Measurements from ENCODE around the gene RPTN.

The RPTN gene, protein sequence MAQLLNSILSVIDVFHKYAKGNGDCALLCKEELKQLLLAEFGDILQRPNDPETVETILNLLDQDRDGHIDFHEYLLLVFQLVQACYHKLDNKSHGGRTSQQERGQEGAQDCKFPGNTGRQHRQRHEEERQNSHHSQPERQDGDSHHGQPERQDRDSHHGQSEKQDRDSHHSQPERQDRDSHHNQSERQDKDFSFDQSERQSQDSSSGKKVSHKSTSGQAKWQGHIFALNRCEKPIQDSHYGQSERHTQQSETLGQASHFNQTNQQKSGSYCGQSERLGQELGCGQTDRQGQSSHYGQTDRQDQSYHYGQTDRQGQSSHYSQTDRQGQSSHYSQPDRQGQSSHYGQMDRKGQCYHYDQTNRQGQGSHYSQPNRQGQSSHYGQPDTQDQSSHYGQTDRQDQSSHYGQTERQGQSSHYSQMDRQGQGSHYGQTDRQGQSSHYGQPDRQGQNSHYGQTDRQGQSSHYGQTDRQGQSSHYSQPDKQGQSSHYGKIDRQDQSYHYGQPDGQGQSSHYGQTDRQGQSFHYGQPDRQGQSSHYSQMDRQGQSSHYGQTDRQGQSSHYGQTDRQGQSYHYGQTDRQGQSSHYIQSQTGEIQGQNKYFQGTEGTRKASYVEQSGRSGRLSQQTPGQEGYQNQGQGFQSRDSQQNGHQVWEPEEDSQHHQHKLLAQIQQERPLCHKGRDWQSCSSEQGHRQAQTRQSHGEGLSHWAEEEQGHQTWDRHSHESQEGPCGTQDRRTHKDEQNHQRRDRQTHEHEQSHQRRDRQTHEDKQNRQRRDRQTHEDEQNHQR

GRCh38 chr1:152159144-152159543, at the start of gene RPTN:
Gene RPTN (minus strand): TSS chr1:152159228. CDS start chr1:152157889, 1,339 bp downstream.
- DNase-seq, result no peak

- DNase-seq, result no peak
These were observed 40.0 kb upstream of the RPTN start for GRCh38 chr1:152198982-152199381.

DNA sequence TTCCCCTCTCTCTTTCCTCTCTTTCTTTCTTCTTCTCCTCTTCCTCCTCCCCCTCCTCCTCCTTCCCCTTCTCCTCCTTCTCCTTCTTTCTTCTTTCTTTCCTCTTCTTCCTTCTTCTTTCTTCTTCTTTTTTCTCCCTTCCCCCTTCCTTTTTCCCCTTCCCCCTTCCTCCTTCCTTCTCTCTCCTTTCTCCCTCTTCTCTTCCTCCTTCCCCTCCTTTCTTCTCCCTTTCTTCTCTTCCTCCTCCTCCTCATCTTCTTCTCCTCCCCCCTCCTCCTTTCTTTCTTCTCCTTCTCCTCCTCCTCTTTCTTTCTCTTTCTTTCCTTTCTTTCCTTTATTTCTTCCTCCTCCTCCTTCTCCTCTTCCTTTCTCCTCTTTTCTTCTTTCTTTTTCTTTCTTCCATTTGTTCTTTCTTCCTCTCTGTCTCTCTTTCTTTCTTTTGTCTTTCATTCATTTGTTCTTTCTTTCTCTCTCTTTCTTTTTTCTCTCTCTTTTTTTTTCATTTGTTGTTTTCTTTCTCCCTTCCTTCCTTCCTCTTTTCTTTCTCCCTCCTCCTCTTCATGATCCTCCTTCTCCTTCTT, 38.4 kb upstream of the RPTN start:
- DNase-seq, result no peak

DNA sequence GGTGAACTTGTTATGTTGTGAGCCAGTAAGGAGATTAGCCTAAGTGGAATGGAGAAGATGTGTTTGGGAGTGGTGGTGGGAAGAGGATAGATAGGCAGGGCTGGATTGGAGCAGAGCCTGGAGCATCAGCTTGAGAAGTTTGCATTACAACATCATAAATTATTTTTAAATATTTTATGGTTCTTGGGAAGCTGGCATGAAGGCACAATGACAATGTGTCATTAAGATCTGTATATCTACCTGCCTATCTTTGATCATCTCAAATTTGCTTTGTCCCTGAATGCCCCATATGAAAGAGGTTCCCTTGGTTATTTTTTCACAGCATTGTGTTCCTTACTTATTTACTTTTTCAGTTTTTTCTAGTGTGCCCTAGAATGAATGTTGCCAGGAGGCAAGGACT, 32.7 kb upstream of the RPTN start:
- DNase-seq, result no peak

DNA sequence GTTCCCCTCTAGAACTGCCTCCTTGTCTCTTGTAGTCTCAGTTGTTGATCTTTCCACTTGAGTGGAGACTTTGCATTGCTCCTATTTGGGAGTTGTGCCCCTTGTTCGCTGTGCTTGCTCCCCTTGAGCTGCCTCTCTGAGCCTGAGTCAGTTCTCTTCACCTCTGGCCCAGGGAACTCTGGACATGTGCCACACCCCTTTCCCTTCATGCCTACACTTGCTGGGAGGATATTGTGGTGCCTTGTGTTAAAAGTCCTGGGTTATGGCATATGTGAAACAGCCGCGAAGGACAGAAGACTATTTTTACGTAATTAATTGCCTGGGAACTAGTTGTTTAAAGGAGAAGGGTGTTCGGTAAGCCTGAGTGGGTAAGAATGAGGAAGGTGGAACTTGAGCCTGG, 32.2 kb upstream of the RPTN start:
- DNase-seq, result no peak

DNA sequence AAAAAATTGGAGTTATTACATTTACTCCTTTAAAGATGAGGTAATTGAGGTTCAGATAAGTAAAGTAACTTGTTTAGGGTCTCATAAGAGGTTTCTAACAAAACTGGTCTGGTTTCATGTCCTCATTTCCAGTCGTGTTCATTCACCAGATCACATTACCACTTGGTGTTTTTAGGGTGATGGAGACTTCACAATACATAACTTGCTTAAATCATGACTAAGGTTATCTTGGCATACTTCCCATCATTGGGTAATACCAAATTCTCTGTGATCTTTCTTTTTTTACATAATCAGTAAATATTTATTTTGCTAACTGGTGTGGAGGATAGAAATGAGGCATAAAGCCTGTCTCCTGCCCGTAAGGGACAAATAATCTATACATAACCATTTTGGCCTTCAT, 31.6 kb upstream of the RPTN start:
- no peak for DNase-seq

DNA sequence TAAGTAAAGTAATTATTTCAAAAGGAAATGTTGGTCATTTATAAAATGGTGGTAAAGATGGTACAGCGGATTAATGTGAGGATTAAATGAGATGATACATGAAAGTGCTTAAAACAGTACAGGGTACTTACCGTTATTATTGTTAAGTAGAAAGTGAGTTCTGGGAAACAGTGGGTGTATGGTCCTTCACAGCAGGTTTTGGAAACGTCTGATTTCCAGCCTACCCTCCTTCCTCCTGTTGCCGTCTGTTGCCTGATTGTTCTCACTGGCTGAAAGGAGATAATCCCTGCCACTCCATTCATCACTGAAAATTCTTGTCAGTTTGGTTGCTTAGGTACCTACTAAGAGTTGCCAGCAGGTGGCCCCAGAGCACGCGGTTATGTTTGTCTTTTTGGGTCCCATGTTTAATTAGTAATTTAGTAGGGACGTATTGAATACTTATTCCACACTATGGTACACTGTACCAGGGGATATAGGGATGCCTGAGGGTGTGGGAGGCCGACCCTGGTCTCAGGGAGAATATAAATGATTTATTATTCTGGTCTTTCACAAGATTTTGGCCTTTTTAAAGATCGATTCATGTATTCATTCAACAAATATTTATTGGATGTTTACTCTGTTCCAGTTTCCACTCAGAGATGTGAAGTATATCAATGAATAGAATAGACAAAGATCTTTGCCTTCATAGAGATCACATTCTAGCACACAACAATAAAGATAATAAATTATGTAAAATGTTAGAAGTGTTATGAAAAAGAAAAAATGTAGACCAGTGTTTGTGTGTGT, 30.8 kb upstream of the RPTN start:
- peak; percentile 63 for DNase-seq

GRCh38 chr1:152188673-152189591, 29.9 kb upstream of the RPTN start:
- DNase-seq, result peak; percentile 87

- no peak for DNase-seq
These were observed 27.7 kb upstream of the RPTN start for GRCh38 chr1:152186556-152187285.

DNA sequence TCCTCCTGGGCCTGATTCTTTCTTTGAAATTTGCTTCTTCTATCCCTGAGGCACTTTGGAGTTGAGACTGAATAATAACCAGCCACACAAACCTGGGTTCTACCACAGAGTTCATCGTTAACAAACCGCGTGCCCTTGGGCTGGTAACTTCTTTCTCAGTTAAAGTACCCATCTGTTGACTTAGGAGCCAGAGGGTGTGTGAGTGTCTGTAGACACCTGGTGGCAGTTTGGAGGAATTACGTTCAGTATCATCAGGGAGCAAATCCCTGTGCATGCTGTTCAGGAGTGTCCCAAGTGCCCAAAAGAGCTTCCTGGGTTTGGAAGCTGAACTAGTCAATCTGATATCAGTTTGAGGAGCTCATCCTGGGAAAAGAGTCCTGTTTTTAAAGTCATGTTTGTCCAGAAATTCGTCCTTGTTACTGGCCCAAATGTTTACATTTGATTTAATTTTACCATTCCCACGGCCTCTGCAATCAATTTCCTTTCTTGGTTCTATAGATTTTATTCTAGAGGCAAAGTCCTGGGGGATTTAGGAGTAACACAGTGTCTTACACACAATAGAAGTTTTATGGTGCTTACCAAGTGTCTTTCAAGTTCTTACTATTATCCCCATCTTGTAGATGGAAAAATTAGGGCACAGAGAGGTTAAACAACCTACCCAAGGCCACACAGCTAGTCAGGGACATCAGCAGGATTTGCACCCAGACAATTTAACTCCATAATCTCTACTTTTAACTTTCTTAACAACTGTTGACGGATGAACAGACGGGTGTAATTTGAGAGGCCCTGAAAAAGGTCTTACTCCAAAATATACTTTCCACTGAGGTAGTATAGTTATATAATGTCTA, 26.7 kb upstream of the RPTN start:
- peak; percentile 46 for DNase-seq

DNA sequence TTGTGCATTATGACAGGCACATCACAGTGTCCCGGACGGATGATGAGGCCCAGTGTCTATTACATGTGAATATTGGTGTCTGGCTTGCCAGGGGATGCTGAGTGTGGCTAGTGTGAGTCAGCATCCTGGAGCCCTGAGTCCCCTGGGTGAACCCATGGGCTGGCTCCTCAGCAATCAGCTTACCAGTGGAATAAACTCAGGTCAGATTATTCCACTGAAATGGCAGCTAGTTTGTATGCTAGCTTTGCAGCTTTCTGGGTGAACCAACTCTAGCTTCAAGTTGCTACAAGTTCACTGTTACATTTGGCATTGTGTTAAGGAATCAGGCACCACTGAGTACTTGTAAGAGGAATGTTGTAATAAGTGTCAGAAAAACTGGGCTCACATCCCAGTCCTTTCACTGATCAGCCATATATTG, 23.9 kb upstream of the RPTN start:
- DNase-seq, result no peak

GRCh38 chr1:152182431-152182830, 23.4 kb upstream of the RPTN start:
- no peak for DNase-seq

GRCh38 chr1:152179566-152179965, 20.5 kb upstream of the RPTN start:
- DNase-seq, result no peak

DNA sequence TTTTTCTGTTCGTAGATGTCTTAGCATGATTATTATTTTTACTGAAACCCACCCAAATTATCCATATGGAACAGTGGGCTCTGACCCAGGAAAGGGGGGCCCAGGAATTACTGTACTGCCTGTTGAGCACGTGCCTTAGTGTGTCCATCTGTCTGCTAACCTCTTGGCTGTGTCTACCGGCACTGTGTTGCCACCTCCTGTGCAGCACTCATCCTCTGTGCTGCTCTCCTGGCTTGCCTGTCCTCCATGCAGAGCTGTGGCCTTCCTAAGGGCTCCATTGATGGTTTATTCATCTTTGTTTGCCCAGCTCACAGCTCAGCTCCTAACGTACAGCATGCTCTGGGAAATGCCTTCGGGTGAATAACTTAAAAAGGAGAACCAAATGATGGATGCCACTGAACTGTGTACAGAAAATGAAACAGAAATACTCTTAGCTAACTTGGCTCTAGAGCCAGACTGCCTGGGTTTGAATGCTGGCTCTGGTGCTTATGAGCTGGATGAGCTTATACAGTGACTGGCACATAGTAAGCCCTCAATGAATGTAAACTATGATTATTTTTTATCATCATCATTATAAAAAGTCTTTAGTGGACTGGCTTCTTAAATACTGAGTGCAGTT, 11.4 kb upstream of the RPTN start:
- DNase-seq, result no peak

- no peak for DNase-seq
These were observed 10.5 kb upstream of the RPTN start for GRCh38 chr1:152169366-152170025.

DNA sequence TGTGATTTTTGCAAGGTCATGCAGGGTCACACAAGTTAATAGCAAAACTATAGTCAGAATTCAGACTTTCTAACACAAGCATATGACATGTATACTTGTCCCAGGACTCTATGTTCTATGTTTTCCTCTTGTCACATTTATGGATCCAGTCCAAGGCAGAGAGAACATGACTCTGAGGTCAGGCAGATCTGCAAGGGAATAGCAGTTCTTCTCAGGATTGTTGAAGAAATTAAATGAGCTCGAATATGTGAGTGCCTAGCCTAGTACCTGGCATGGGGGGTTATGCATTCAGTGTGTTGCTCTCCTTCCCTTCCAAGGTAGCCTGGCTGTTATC, 9.5 kb upstream of the RPTN start:
- no peak for DNase-seq

DNA sequence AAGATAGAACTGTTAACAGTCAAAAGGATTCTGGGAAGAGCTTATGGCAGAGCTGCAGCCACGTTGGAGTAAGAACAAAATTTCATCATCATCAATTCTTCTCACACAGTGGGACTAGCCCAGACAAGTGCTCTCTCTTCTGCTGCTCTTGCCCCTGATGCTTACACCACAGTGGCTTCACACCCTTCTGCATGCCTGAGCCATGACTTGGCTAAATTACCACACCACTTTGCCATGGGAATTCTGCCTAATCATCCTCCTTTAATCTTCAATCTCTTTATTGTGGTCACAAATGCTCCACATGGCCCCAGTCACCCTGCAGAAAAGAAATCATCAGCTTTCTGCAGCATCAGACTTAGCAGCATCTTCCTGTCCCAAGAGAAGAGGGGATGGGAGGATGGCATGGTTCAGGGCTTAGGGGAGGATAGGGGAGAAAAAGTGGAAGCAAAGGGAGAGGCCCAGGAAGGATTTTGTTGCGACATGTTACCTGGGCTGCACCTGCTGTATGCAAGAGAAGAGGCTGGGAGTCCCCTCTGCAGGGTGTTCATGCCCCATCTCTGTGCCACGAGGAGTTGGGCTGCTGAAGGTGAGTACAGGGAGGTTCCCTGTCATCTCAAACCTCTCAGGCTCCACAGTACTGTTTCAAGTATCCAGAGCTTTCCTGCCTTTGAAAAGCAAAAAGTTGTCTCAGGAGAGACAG, 9.0 kb upstream of the RPTN start:
- DNase-seq, result no peak

DNA sequence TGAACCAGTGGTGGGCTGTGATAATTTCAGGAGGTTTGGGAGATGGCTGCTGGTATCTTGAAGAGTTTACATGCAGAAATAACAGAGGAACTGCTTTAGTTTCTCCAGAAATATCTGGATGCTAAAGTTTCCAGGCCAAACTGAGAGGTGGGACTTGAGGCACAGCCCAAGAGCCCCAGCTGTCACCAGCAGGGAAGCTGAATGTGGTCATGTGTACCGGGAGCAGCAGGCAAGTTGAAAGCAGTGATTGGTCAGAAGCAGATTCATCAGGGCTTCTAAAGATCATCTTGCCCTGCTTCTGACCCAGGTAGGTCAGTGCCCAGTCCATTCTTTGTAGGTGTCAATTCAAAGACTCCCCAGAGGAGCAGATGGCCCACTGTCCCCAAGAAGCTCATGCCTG, 7.9 kb upstream of the RPTN start:
- DNase-seq, result no peak
